ENCODE measurements around the gene CMSS1.

The CMSS1 gene

DNA sequence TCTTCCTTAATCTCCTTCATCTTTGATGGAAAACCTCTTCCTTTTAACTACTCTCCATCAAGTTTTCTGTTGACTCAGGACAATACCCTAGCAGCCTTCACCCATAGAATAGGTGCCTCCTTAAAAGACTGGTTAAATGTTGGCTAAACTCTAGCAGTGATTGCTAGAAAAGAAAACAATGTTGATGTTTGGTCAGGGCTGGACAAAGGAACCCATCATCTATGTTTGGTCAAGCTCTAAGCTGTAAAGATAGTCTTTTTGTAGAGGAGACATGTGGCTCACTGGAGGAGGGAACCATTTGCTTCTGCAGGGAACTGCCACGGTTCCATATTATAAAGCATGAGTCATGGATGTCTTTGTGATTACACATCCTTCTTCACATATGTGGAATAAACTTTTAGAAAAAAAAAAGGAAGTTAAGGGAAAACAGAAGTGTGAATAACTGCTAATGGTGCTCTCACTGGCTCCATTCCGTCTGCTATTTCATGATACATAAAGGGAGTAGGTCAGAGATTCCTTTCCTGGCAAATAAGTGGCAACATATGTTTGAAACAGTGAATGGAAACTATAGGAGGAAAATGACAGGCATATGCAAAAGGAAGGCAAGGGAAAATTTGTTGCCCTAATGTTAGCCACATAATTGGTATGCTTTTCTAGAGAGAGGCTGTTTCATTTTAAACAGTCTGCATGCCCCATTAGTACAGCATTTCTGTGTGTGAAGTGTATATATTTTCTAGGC lies 78.2 kb downstream of the CMSS1 start:
- TF ChIP-seq, protein P1, sequence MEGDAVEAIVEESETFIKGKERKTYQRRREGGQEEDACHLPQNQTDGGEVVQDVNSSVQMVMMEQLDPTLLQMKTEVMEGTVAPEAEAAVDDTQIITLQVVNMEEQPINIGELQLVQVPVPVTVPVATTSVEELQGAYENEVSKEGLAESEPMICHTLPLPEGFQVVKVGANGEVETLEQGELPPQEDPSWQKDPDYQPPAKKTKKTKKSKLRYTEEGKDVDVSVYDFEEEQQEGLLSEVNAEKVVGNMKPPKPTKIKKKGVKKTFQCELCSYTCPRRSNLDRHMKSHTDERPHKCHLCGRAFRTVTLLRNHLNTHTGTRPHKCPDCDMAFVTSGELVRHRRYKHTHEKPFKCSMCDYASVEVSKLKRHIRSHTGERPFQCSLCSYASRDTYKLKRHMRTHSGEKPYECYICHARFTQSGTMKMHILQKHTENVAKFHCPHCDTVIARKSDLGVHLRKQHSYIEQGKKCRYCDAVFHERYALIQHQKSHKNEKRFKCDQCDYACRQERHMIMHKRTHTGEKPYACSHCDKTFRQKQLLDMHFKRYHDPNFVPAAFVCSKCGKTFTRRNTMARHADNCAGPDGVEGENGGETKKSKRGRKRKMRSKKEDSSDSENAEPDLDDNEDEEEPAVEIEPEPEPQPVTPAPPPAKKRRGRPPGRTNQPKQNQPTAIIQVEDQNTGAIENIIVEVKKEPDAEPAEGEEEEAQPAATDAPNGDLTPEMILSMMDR (IDR thresholded peaks at IDR 0.05; ENCODE audit: low read depth, low read length, missing control alignments) = no peak
- in situ Hi-C loops (cut with HindIII; ENCODE audit: low sequenced_read_pairs) = no loop called here
- H3K4me3 ChIP-seq (ENCODE audit: low read depth, low read length) = no peak overlapping the region
- DNase-seq (ENCODE audit: low read depth) = peak; percentile 68

GRCh38 chr3:99896482-99896881 lies 78.8 kb downstream of the CMSS1 start:
- TF ChIP-seq, protein P1 (IDR thresholded peaks at IDR 0.05; ENCODE audit: low read depth, low read length, missing control alignments) = no peak
- no peak for DNase-seq (ENCODE audit: low read depth)
- H3K4me3 ChIP-seq (ENCODE audit: low read depth, low read length) = no peak overlapping the region
- in situ Hi-C loops (cut with HindIII; ENCODE audit: low sequenced_read_pairs) = no loop called here

- no peak overlapping the region for H3K4me3 ChIP-seq (ENCODE audit: low read depth, low read length)
- in situ Hi-C loops (cut with HindIII; ENCODE audit: low sequenced_read_pairs) = no loop called here
- TF ChIP-seq, protein P1 (IDR thresholded peaks at IDR 0.05; ENCODE audit: low read depth, low read length, missing control alignments) = no peak
- DNase-seq (ENCODE audit: low read depth) = no peak
Observed at GRCh38 chr3:99899603-99900002, 81.9 kb downstream of the CMSS1 start.

DNA sequence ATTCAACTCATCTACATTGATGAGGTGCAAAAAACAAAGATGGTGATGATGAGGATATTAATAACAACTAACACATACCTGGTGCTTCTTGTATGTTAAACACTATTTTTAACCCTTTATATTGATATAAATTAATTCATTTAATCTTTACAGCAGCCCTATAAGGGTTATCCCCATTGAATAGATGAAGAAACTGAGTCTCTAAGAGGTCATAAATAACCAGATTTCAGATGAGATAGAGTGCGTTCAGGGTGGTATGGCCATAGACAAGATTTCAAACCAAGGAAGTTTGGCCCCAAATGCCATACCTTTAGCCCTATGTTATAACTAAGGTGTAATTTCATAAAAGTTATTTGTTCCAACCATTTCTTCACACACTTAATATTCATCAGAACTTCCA lies 82.6 kb downstream of the CMSS1 start:
- in situ Hi-C loops (cut with HindIII; ENCODE audit: low sequenced_read_pairs) = no loop called here
- no peak for DNase-seq (ENCODE audit: low read depth)
- no peak overlapping the region for H3K4me3 ChIP-seq (ENCODE audit: low read depth, low read length)
- TF ChIP-seq, protein P1 (IDR thresholded peaks at IDR 0.05; ENCODE audit: low read depth, low read length, missing control alignments) = no peak

GRCh38 chr3:99901200-99901926 lies 83.7 kb downstream of the CMSS1 start:
- in situ Hi-C loops (cut with HindIII; ENCODE audit: low sequenced_read_pairs) = no loop called here

GRCh38 chr3:99902091-99902490 lies 84.4 kb downstream of the CMSS1 start:
- TF ChIP-seq, protein P1 (IDR thresholded peaks at IDR 0.05; ENCODE audit: low read depth, low read length, missing control alignments) = no peak
- in situ Hi-C loops (cut with HindIII; ENCODE audit: low sequenced_read_pairs) = no loop called here
- DNase-seq (ENCODE audit: low read depth) = no peak
- no peak overlapping the region for H3K4me3 ChIP-seq (ENCODE audit: low read depth, low read length)

More at GRCh38 chr3:99901200-99901926, 83.7 kb downstream of the CMSS1 start:
- no peak overlapping the region for H3K4me3 ChIP-seq (ENCODE audit: low read depth, low read length)
- DNase-seq (ENCODE audit: low read depth) = no peak
- TF ChIP-seq, protein P1 (IDR thresholded peaks at IDR 0.05; ENCODE audit: low read depth, low read length, missing control alignments) = no peak
